Prostate gland (tissue), 2 donors: ENCODE measurements around the gene LGR4.
"Not testable (repeated sequence)": the region's sequence is repeated elsewhere in the genome, so short reads cannot be mapped to it uniquely, and the experiment has no call there.

ENCODE experiments used
- POLR2A ChIP-seq: fragments of 450-650 bp; IDR thresholded peaks from one replicate; pipeline ENCODE4 v1.6.1; 2016; ENCODE audit warnings: antibody characterized with exemption, mild to moderate bottlenecking
- TF ChIP-seq, protein P1 (sequence below), 4 experiments: fragments of 200-600 bp in 2 of 4; fragments of 450-650 bp in 2 of 4; sonication (generic) in 2 of 4; IDR thresholded peaks; 1 replicate in 3 of 4; 2 replicates in 1 of 4; pipeline ENCODE4 v1.5.1; 2016 to 2019; ENCODE audit warnings: antibody characterized with exemption in 4 of 4, mild to moderate bottlenecking in 2 of 4, moderate library complexity in 2 of 4

GRCh38 chr11:27321340-27321739, 151.2 kb downstream of the LGR4 start:
- TF ChIP-seq, protein P1, sequence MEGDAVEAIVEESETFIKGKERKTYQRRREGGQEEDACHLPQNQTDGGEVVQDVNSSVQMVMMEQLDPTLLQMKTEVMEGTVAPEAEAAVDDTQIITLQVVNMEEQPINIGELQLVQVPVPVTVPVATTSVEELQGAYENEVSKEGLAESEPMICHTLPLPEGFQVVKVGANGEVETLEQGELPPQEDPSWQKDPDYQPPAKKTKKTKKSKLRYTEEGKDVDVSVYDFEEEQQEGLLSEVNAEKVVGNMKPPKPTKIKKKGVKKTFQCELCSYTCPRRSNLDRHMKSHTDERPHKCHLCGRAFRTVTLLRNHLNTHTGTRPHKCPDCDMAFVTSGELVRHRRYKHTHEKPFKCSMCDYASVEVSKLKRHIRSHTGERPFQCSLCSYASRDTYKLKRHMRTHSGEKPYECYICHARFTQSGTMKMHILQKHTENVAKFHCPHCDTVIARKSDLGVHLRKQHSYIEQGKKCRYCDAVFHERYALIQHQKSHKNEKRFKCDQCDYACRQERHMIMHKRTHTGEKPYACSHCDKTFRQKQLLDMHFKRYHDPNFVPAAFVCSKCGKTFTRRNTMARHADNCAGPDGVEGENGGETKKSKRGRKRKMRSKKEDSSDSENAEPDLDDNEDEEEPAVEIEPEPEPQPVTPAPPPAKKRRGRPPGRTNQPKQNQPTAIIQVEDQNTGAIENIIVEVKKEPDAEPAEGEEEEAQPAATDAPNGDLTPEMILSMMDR (IDR thresholded peaks at IDR 0.05), result not testable (repeated sequence)
- TF ChIP-seq POLR2A, result not testable (repeated sequence)
